Hippocampal formation (tissue), 2 donors: ENCODE measurements around the gene STEAP1.
"Not testable (repeated sequence)": the region's sequence is repeated elsewhere in the genome, so short reads cannot be mapped to it uniquely, and the experiment has no call there.

ENCODE experiments used
- DNase-seq, 2 donors: peaks; one replicate each; lab custom pipeline; 2025; lab: John Stamatoyannopoulos, UW

The STEAP1 gene

DNA sequence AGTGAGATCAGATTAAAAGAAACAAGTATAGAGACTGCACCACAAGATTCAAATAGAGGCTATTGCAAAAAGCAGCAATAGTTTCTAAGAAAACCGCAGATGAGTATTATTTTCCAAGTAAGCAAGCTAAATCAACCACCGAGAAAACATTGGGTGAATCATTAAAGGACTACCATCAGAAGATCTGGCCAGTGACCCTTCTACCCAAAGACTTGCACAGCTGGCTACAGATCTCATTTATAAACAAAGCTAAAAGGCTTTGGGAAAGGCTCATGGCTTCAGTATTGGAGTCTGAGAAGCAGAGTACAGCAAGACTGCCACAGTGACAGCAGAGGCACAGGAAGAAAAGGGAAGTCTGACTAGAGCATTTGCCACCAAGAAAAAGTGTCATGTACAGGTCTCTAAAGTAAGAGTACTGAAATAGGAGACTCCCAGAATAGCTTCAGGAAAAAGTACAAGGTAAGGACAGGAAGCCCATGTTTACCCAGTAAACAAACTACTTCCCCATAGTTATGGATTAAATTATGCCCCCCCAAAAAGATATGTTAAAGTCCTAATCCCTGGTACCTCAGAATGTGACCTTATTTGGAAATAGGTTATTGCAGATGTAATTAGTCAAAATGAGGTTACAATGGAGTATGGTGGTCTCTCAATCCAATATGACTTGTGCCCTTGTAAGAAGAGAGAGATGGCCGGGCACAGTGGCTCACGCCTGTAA, 19.0 kb downstream of the STEAP1 start:
- no peak for DNase-seq

DNA sequence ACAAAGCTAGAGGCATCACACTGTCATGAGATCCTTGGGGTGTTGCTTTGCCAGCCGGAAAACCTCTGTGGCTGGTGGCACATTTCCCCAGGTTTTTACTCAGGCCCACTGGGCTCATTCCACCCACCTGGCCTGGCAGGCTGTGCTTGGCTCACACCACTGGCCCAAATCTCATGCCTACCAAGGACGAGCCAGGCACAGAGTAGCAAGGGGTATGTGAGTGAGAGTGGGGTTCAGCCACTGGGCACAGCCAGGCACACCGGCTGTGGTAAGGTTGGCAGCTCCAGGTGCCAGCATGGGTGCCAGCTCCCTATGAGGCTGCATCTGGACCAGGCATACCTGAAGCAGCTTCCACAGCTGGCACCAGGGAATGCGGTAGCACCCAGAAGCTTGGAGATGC, 21.4 kb downstream of the STEAP1 start:
- DNase-seq = no peak

DNA sequence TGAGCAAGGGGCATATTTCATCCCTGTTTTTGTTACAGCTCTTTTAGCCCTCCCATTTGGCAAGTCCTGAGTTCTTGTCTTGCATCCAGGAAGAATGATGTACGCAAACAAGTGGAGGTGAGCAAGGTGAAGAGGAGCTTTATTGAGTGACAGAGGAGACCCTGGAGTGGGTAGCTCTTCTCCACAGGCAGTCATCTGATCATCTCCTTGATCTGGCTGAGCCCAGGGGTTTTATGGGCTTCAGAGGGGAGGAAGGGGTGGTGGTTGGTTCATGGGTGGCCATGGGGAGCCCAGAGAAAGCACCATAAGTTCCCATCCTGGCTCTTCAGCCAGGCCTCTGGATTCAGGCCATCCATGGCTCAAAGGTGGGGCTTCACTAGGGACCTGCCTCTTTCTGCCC, 21.9 kb downstream of the STEAP1 start:
- DNase-seq = no peak

DNA sequence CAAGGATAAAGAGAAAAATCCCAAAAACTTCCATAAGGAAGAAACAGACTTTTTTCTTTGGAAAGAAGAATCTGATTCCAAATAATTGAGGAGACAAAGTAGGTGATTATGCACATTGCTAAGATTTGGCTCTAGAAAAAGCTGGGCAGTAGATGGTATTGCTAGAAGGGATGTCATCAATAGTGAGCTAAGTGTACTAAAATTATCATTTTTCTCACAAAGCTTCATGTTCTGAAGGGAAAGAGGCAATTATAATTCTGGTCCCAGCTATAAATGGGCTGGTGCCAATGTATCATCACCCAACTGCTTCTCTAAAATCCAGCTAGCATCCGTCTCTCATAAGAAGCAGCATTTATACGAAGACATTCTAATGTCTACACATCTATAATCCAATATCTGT, 23.9 kb downstream of the STEAP1 start:
- DNase-seq = no peak

DNA sequence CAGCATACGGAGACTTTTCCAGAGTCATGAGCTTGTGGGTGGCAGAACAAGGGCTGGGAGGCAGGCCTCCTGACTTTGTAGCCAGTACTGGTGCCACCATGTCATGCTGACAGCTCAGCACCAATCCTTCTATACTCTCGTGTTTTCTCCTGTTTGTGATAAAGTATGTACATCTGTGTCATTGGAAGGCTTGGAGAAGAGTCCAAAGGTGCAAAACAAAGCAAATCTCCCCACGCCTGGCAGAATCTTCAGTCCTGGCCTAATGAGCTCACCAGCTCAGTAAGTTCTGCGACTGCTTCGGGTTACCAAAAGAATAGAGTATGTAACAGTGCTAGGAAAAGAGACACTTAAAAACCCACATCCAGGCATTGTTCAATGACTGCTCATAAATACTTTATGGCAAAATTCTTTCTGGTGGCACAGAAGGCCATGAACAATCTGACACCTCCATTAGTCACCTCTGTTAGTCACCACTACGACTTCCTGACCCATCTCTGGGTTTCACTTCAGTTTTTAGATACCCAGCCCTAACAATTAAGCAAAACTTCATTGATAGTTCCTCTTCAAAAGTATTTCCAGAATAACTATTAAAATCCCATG, 24.5 kb downstream of the STEAP1 start:
- DNase-seq = no peak

DNA sequence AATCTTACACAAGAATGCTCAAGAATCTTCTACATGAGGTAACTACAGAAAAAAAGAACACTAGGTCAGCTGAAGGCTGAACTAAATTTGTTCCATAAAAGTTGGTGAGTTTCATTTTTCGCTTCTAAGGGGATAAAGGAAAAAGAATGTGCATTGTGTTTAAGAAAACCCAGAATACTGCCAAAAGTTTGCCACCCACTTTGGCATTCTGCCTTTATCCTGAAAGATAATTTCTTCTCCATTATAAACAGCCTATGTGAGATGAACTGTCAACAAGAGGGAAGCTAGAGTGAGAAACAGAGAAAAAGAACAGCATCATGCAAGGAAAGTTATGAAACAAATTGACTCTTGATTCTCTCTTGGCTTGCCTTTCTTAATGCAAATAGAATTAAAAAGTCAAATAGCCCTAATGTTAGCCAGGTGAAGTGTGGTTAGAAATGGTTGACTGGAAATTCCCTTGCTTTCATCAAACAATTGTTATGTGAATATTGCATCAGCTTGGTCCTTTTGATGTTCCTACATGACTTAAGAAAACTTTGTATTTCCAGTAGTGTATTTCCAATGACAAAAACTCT, 25.8 kb downstream of the STEAP1 start:
- no peak for DNase-seq

DNA sequence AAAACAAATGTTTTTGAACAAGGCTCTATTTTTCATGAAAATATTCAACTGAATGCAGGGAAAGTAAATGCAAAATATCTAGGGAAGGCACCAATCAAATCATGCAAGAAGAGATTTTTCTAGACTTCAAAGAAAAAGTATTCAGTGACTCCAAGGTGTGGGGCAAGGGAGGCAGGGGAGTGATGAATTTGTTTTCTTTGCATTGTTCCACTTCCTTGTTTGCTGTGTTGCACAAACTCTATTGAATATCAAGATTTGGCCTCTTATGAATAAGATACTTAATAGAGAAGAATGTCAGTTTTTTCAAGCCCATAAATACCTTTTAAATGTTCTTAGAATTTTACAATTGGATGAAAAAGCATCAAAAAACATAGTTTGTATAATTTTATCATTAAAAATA, 26.4 kb downstream of the STEAP1 start:
- no peak for DNase-seq

DNA sequence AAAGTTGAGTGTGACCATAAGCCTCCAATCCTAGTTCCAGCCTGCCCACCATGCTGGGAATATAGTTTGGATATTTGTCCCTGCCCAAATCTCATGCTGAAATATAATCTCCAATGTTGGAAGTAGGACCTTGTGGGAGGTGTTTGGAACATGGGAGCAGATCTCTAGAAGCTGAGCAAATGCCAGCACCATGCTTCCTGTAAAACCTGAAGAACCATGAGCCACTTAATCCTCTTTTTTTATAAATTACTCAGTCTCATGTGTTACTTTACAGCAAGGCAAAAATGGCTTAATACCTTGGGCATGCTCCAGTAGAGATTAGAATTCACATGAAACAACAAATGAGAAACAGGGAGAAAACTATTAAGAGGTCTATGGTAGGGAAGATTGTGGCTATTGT, 27.2 kb downstream of the STEAP1 start:
- DNase-seq = no peak

DNA sequence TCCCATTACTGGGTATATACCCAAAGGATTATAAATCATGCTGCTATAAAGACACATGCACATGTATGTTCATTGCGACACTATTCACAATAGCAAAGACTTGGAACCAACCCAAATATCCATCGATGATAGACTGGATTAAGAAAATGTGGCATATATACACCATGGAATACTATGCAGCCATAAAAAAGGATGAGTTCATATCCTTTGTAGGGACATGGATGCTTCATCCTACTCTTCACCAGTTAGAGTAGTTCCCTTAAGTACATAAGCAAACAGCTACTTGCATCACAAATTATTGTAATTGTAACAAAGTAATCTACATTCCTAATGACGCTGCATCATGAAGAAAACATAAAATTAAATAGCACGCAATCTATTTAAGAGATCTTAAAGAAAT, 32.0 kb downstream of the STEAP1 start:
- DNase-seq = not testable (repeated sequence)

DNA sequence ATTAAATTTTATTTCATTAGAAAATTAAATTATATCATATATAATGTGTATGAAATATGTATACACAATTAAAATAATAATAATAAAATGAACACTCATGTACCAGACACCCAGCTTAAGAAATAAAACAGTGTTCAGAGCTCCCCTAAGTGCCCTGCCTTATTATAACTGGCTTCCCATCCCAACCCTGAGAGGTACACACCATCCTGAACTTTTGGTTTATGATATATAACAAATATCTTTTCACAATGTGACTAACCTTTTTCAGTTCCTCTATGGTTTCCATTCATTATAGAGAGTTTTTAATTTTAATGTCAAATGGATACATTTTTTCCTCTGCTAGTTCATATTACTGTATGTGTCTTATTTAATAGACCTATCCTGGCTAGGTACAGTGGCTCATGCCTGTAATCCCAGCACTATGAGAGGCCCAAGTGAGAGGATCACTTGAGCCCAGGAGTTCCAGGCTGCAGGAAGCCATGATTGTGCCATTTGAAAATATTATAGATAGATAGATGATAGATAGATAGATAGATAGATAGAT, 33.3 kb downstream of the STEAP1 start:
- DNase-seq = no peak

DNA sequence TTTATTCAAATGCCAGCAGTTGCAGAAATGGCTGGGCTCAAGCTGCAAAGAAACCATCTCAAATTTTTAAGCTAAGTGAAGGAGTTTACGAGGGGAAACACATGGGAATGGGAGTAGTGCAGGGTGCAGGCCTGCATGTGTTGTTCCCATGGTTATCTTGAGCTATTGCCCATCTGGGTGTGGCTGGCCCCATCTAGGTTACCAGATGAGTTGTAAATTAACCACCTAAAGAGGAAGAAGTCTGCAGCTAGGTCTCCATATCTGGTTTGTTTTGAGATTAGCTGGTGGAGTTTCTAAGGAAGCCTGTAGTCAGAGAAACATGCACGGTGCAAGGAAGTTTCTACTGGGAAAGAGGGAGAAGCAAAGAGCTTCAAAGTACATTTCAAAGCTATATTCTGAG, 34.0 kb downstream of the STEAP1 start:
- no peak for DNase-seq

DNA sequence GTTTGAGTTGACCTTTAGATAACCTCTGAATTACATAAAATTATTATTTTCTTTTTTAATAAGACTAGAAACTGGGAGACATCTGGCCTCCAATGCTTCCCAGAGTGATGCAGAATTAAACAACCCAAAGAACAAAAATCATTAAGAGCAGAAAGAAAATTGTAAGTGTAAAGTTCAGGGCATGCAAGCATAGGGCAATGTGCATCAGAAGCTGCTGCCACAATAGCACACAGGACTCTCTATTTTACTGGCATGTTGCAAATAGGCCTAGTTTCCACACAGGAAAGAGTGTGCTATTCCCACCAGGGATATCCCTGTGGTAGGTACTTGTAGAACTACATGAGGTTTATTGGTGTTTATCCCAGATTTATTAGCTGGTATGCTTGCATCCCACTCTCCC, 36.7 kb downstream of the STEAP1 start:
- no peak for DNase-seq

DNA sequence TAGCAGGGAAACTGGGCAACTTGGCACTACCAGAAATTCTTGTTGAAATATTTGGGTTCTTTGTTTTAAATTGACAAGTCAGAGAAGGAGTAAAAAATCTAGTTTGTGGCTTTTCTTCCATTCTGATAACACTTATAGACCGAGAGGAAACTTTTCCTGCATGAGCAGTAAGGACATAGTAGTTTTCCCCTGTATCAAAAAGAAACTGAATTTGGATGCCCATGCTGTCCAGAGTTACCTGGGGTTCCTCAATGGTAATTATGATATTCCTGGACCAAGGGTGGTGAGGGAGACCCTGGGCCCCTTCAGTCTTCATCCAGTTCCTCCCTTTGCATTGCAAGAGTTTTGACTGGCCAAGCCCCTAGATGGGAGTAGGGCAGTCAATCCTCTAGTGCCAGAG, 37.4 kb downstream of the STEAP1 start:
- no peak for DNase-seq

DNA sequence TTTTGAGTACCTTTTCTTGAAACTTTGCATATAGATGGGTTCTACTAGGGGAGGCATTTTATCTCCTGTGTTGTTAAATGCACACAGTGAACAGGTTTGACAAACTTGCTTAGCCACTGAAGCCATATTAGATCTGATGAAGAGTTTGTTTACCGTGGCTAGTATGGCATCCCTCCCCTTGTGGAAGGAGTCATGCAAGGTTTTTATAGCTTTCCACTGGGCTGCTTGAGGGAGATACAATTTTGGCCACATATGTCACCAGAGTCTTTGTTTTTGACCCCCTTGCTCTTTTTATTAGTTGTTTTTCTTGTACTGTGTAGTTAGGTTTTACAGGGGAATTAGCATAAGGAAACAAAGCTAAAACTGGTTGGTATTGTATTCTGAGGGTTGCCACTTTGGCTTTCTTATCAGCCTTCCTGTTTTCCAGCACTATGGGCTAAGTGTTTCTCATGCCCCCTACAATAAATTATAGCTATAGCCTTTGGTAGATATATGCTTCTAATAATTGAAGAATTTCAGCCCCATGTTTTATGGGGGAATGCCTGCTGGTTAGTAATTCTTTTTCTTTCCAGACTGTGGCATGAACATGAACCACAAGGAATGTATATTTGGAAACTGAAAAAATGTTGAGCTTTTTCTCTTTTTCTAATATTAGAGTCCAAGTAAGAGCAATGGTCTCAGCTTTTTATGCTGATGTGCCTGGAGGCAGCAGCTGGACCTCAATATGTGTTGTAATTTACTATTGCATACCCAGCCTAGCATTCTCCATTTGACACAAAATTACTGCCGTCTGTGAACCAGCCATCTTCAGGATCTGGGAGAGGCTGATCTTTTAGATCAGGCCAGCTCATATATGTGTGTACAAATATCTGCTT, 38.8 kb downstream of the STEAP1 start:
- DNase-seq = no peak

DNA sequence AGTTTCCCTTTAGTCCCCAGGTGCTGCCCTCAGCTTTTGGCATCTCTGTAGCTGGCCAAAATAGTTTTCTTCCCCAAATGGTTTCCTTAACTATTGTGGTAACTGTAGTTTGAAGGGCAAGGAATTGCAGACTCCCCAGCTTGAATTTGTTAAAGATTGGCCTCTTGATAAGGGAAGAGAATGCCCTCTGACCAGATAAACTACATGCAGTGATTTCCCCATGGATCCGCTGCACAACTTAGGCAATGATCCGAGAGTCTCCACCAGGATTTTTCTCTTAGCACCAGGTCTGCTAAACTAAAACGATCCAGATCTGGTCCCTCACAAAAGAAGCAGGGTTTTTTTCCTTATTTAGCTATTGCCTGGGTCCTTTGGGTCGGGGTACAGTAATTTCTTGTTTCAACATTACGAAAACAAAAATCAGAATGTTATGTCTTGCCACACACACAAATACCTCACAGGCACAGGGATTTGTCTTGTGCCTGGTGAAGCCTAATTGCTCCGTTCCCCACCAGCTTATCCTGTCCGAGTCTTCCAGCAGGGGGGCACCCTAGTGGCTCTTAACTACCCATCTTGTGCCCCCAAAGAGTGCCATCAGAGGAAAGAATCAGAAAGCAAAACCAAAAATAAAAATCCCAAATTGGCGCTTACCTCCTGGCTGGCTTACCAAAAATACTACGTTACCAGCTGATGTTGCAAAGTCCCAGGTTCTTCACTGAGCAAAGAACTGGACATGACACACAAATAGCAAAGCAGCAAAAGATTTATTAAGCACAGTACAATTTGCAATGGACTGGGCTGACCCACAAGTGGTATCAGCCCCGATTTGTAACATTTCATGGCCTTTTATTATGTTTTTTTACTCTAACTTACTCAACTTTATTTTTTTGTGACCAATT, 40.9 kb downstream of the STEAP1 start:
- DNase-seq = no peak

DNA sequence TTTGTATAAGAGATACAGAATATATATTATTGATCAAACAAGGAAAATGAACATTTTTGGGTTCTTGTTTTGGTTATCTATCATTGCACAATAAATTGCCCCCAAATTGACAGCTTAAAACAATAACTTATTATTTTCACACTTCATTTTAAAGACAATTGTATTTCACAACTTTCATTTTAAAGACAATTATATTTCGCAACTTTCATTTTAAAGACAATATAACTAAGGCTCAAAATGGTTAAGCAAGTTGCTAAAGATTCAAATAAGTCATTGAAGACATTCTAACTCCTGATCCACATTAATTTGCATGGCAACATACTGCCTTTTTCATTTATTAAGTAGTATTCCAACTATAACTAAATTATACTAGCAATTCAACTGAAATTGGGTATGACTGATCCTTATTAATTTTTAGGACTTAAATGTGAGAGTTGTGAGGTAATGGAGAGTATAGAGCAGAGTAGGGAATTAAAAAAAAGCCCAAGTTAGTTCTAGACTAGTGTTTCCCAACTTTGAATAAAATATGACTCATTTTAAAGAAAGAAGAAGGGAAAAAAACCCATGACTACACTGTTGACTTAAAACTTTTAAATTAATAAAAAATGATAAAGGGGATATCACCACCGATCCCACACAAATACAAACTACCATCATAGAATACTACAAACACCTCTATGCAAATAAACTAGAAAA, 47.4 kb downstream of the STEAP1 start:
- DNase-seq = no peak

DNA sequence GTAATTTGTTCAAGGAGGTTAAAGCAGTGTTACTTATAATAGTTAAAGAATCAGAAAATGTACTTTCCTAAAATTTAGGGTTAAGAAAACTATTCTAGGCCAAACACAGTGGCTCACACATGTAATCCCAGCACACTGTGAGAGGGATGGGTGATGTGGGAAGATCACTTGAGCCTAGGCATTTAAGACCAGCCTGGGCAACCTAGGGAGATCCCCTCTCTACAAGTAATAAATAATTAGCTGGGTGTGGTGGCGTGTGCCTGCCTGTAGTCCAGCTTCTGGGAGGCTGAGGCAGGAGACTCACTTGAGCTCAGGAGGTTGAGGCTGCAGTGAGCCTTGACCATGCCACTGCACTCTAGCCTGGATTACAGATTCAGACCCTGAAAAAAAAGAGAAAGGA, 53.7 kb downstream of the STEAP1 start:
- no peak for DNase-seq

DNA sequence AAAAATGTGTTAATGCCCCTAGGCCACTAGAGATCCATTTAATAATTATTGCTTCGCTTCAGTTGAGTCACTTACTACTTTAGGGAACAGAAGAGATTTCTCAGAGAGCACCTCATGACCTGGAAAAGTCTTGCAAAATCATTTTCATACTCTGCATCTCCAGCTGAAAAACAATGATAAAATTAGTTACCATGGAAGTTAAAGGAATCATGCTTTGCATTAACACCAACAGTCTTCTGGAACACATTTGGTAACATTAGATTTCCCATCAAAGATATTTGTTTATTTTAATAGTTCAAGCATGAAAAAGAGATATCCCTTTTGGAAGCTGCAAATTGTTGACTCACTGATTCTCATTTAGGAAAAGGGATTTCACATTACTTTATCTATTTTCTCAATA, 55.5 kb downstream of the STEAP1 start:
- DNase-seq = no peak

DNA sequence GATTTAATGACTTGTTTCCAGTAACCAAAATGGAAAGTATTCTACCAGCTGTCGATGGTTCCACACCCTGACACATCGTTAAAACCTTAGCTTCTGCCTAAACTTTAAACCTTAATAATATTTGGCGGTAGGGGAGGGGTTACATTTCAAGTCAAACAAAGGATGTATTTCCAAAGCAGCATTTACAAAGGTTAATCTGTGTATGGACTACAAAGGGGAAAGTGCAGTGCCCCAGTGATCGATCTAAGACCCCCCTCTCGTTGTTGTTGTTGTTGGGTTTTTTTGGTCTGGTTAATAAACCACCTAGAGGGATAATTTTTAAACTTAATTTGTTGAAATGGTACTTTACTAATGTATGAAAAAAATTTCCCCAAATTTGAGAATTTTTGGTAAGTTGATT, 56.2 kb downstream of the STEAP1 start:
- no peak for DNase-seq

DNA sequence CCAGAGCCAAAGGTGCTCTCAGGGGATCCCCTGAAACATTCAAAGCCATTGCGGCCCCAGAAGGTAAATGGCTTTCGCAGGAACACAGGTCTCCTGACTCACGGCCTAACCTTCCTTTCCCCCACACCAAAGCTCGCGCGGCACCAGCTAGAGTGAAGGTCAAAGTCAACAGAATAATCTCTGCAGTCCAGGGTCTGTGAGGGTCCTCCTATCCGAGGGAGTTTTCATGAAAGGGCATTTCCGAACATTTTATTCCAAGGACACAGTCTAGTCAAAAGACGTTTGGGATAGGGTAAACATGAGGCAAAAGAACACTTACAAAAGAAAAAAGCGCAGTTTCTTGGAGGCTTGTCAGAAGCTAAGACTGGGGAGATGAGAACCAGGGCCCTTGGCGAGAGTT, 56.7 kb downstream of the STEAP1 start:
- DNase-seq = peak in 1 of 2 donors; percentile 6
